NCI-H446 treated with DMSO at 0.1 percent for 48 hours (cell line): ENCODE measurements around the gene TBX20.

Source experiments
- DNase-seq: peaks from one replicate; lab custom pipeline; 2025; lab: John Stamatoyannopoulos, UW

TBX20 gene, protein sequence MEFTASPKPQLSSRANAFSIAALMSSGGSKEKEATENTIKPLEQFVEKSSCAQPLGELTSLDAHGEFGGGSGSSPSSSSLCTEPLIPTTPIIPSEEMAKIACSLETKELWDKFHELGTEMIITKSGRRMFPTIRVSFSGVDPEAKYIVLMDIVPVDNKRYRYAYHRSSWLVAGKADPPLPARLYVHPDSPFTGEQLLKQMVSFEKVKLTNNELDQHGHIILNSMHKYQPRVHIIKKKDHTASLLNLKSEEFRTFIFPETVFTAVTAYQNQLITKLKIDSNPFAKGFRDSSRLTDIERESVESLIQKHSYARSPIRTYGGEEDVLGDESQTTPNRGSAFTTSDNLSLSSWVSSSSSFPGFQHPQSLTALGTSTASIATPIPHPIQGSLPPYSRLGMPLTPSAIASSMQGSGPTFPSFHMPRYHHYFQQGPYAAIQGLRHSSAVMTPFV

GRCh38 chr7:35253710-35254495 lies at the start of gene TBX20:
Gene TBX20 (minus strand): TSS chr7:35254100. CDS start chr7:35253620, 480 bp downstream.
- no peak for DNase-seq

DNA sequence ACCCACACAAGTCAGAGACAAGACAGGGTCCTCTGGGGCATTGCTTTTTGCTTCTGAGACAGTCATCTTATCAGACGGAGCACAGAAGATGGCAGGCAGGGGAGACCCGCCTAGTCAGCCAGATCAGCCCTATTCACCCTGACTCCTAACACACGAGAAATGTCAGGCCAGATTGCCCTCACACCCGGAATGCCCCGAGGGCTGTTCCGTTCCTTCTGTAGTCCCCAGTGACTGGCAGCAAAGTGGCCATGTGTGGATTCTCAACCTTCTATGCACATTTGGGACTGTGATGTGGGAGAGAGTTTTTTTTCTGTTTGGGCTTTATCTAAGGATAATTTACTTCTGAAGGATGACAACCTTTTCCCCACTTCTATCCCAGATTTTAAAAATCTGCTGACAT lies 35.5 kb upstream of the TBX20 start:
- DNase-seq = no peak

DNA sequence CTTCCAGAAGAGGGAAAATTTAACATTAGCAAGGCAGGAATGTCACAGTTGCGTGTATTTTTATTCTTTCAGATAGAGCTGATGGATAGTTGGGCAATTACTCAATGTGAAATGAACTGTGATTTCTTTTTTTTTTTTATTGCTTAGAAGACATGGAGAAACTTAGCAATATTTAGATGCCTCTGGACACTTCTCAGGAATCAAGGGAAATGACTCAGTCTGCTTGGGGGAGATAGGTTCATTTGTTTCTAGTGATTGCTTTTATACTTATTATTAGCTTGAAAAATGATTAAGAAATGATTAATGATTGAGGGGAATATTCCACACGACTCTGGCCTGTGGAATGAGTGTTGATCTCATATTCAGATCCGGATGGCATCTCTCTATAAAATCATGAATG lies 33.1 kb upstream of the TBX20 start:
- no peak for DNase-seq

DNA sequence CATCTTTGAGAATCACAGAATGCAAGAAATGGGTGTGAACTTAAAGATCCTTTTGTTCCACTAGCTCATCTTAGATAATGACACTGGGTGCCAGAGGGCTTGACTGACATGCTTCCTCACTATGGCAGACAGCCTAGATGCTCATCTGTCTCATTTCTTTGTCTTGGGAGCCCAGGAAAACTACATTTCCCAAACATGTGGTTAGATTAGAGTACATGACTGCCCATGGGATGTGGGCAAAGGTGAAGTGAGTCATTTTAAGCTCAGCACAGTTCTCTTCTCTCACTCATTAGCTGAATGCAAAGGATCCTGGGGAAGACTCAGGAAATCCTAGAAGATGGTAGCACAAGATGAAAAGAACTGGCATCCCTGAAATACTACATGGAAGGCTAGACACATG lies 32.5 kb upstream of the TBX20 start:
- no peak for DNase-seq

GRCh38 chr7:35285799-35286198 lies 31.9 kb upstream of the TBX20 start:
- DNase-seq = no peak

DNA sequence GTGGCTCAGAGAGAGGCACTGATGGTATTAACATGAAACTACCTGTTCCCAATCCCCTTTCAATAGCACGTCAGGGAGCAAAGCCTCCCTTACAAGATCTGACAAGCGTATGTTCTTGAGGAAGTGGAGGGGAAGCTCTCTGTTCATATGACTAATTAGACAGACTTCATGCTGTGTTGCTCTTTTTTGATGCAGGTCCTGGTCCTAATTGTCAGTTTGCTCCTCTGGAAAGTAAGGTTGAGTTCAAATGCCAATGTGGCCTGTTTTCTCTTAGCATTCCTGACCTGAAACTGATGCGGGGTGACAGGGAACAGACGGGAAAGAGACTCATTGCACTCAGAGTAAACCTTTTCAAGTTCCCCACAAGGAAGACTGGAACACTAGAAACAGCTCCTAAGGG lies 27.0 kb upstream of the TBX20 start:
- no peak for DNase-seq

DNA sequence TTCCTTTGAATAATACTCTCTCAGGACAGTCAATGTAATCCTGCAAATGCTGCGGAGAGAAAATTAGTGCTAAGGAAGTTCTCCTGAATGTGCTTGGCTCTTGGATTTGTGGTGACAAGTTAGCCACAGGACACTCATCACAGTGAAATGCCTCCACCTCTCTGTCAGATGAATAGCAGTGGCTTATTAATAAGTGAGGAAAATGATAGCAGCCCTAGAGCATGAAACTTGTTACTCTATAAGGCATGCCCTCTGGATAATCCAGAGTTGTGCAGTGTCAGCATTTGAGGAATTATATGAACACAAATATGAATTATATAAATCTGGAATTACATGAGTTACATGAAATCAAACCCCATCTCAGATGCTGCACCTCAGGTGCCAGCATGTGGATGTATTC lies 23.5 kb upstream of the TBX20 start:
- no peak for DNase-seq

- no peak for DNase-seq
These were observed 18.3 kb upstream of the TBX20 start for GRCh38 chr7:35272246-35272645.

GRCh38 chr7:35268953-35269352 lies 15.1 kb upstream of the TBX20 start:
- no peak for DNase-seq

GRCh38 chr7:35267411-35267810 lies 13.5 kb upstream of the TBX20 start:
- no peak for DNase-seq

DNA sequence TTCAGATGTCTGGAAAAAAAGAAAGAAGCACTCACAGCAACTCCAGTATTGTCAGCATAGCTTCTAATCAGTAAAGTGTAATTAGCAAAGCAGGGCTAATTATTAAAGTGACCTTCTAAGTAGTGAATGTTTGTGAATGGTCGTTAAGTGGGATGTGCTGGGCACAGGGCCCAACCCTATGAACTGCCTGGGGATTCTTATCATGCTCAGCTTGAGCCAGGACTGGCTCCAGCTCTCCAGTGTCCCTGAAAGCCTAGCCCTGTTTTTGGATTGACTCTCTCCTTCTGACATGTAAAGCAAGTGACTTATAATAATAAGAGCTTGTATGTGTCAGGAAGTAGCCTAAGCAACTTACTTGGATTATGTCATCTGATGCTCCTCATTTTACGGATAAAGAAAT lies 9.5 kb upstream of the TBX20 start:
- no peak for DNase-seq

DNA sequence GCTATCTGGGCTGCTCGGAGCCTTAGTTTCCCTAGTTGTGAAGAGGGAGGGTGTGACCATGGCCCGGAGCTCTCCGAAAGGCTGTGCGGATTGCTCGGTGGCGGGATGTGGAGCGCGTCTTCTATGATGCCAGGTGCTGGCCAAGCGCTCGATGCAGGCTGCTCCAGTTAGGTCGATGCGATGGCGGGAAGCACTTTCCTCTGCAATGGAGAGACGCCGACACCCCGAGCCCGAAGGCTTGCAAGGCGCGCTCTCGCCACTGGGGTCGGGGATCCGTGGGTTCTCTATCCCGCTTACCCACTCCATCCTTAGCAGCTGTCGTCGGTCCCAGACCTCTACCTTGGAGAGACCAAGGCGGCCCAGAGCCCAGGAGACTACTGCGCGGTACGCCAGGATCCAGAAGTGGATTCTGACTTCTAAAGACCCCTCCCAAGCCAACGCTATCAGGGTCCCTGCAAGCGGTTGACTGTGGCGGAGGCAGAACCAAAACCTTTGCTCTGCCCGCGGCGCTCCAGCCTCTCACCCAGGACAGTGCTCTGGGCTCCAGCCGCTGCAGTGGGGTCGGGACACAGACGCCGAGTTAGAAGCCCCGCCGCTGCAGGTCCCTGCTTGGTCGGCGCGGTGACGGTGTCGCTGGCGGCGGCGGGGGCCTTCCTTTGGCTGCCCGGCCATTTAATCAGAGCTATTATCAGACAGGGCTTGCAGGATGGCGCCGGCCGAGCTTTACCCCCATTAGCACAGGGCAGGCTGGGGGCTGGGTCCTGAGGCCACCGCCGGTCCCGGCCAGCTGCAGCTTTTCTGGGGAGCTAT lies 7.8 kb upstream of the TBX20 start:
- no peak for DNase-seq

- no peak for DNase-seq
These were observed 7.1 kb upstream of the TBX20 start for GRCh38 chr7:35261041-35261440.

DNA sequence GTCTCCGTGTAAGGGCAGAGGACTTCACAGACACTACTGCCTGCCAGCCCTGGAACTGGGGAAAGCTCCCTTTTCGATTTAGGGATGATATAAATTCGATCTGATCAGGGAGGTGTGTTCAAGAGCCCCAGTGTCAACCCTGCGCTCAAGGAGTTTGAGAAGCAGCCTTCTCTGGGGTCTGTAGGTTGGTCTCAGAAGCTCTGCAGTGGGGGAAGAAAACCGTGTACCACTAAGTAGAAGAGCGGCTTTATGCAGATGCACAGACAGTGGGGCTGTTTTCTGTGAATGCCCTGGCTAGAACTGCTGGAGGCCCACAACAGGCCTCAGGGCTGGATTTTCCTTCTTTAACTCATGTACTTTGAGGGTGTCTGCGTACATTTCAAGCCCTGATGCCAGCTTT lies 6.3 kb upstream of the TBX20 start:
- DNase-seq = no peak

- no peak for DNase-seq
These were observed 5.6 kb upstream of the TBX20 start for GRCh38 chr7:35259523-35259908.

GRCh38 chr7:35258868-35259522 lies 5.1 kb upstream of the TBX20 start:
- no peak for DNase-seq

- DNase-seq = no peak
These were observed 4.4 kb upstream of the TBX20 start for GRCh38 chr7:35258125-35258867.

DNA sequence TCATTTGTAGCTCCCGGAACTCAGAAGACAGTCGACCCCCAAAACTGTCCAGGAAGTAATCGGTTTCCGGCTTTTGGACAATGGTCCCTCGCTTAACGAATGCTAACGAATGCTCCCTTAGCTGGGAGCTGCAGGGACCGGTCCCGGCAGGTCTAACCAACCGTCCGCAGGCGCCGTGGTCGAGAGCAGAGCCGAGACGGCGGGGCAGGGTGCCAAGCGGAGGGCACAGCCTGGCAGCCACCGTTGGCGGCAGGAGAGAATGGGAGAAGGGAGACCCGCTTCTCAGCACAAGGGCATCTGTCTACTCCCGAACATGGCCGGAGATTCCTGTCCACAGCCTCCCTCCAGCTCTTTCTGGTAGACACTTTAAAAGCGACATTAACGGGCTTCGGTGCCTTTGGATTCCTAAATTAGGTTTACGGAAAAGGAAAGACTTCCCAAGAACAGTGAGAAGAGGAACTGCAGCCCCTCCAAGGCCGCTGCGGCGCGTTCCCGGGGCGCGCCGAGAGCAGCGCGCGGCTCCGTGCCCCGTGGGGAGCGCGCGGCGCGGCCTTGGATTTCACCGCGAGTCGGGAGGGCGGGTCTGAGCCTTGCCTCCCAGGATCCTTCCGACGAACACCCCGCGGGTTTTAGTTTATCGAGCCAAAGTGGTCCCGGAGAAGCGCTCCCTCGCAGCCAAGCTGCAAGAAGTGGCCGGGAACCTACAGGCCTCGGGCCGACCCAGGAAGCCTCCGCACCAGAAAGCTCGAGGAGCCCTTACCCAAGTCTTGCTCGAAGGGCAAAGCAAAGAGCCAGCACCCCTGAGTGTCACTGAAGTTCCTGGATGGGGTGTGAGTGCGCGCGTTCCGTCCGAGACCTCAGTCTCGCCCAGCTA lies 3.6 kb upstream of the TBX20 start:
- no peak for DNase-seq

DNA sequence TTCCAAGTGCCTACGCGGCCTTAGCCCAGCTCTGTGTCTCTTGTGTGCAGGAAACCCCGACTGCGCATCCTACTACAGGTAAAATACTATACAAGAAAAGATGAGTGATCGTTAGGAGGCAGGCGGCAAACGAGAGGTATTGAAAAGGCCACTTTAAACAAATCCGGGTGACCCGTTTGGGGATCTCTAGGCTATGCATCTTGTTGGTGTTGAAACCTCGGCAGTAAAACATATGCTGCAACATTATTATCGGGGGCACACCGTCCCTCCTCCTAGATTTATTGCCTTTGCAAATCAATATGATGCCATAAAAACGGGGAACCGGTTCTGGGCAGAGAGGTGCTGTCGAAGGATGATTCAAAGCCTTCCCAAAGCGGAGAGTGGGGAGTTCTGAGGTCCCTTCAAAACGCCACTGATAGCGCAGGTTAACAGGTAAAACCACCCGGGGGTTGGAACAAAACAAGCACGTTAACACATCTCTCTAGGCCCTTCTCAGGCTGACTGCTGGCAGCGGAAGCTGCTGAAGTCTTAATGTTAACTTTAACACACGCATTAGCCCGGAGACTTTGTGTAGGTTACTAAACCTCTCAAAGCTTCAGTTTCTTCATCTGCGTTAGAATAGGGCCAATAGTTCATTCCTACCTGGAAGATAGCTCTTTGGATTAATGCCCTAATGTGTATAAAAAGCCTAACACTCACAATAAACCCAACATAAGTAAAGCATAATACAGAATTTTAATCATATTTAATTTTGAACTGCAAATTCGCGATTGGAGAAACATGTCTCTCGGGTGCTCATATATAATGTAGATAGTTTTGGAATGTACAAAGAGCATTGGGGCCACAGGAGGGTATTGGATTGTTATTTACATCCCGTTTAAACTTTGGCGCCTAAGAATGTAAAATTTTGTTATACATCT lies 2.6 kb upstream of the TBX20 start:
- DNase-seq = no peak
